ENCODE data around the gene PTK6. TPM values are rescaled to one million over a fixed set of nuclear protein-coding genes. Genes with fewer than 3 reads are reported as not detected.
A peak's percentile ranks its signal among the peaks of the same experiment; 100 is the strongest.

Gene PTK6
- total RNA-seq, 2 donors from 2014 or later, result 0.56 TPM; not detected in 1

GRCh38 chr20:63520504-63520933 is 16.7 kb downstream of the PTK6 start, which contains the start of gene PPDPF:
TSS of gene PPDPF (plus strand) at chr20:63520765. CDS start at chr20:63521309, 544 bp downstream.
- peaks cover 12 to 29% of the 10 kb centered on the region in 2 donors for H3K4me1 ChIP-seq (ENCODE audit: control insufficient read depth in 1 of 2, low read depth in 2 of 2)
- no peak for TF ChIP-seq CTCF (IDR thresholded peaks at IDR 0.05)
- H3K27ac ChIP-seq, result peak within 1 kb of the TSS; percentile 78 to 79
- peaks cover 7% of the 10 kb centered on the region for H3K36me3 ChIP-seq
- no peaks in the 10 kb centered on the region for H3K9me3 ChIP-seq
- H3K27me3 ChIP-seq (replicated peaks; ENCODE audit: insufficient read depth), result no peaks in the 10 kb centered on the region
- peak within 1 kb of the TSS; percentile 96 for H3K4me3 ChIP-seq
- DNase-seq (ENCODE audit: low spot score) (no peak), ATAC-seq (ENCODE audit: insufficient number of reproducible peaks, low FRiP score, low read depth) (peak; percentile 89)

DNA sequence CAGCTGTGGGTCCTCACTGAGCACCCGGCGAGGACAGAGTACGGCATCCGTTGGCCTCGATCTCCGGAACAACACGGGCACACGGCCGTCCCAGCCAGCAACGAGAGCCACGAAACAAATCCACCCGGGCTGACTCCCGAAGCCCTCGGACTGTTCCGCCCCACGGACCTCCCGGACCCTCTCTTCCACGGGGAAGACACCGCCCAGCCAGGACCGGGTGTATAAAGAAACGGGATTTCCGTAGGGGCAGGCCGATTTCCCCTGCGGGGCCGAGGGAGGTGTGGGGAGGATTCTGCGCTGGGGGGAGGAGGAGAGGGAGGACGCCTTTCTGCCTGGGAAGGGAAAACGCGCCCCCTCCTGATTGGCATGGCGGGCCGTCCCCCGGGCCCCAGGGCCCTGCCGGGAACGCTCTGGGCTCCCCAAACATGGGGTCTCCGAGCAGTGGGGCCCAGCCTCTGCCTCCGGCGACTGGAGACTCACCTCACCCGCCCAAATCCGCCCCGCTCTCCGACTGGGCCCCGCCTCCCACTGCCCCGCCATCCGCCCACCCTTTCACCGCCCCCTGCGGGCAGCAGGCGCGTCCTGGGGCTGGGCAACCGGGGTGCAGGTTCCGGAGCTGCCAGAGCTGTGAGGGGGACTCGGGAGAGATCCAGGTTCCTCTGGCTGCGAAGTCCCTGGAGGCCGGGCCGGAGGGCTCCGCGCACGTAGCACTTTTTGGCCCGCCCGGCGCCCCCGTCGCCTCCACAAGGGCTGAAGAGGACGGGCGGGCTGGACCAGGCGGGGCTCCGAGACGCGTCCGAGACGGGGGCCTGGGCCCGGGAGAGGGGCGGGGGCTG is 17.3 kb downstream of the PTK6 start:
- H3K27me3 ChIP-seq (replicated peaks; ENCODE audit: insufficient read depth), result no peaks in the 10 kb centered on the region
- TF ChIP-seq CTCF (IDR thresholded peaks at IDR 0.05), result peak; percentile 35
- H3K4me3 ChIP-seq, result peak overlapping the region; percentile 96
- H3K9me3 ChIP-seq, result no peaks in the 10 kb centered on the region
- peaks cover 7% of the 10 kb centered on the region for H3K36me3 ChIP-seq
- ATAC-seq (ENCODE audit: insufficient number of reproducible peaks, low FRiP score, low read depth), result peak; percentile 2
- peak overlapping the region; percentile 78 to 79 for H3K27ac ChIP-seq
- no peak for DNase-seq (ENCODE audit: low spot score)
- H3K4me1 ChIP-seq (ENCODE audit: control insufficient read depth in 1 of 2, low read depth in 2 of 2), result peaks cover 12 to 29% of the 10 kb centered on the region in 2 donors

DNA sequence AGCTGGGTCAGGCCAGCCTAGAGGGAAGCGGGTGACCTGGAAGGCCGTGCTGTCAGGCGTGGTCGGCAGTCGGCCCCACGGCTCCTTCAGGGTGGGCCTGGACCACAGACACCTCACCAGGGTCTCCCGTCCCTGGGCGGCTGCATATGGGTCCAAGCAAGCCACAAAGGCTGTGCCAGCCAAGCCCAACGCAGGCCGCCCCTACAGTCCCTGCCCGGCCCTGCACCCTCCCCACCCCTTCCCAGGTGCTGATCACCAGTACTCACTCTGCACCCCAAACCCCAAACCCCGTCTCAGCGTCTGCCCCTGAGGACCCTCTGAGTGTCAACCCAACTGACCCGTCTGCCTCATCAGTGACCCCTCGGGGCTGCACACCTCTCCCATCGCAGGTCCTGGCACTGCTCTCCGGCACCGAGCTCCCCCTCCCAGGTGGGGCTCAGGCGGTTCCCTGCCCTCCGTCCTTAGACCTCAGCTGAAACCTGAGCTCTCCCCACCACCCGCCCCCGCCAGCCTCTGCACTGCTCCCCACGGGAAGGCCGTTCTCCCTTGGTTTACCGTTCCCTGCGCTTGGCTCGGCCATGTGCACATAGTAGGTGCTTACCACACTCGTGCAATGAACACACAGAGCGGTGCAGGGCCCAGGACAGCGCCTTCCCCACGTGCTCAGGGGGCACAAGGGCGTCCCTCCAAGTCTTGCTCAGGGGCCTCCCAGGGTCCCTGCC is 18.1 kb downstream of the PTK6 start:
- ATAC-seq (ENCODE audit: insufficient number of reproducible peaks, low FRiP score, low read depth) (no peak), DNase-seq (ENCODE audit: low spot score) (no peak)
- Histone ChIP-seq H3K4me3 (peak overlapping the region; percentile 96), H3K36me3 (peaks cover 7% of the 10 kb centered on the region), H3K27me3 (replicated peaks; ENCODE audit: insufficient read depth) (no peaks in the 10 kb centered on the region), H3K27ac (no peak overlapping the region), H3K9me3 (no peaks in the 10 kb centered on the region), H3K4me1 (ENCODE audit: control insufficient read depth in 1 of 2, low read depth in 2 of 2) (peaks cover 12 to 29% of the 10 kb centered on the region in 2 donors)
- TF ChIP-seq CTCF (IDR thresholded peaks at IDR 0.05), result no peak

- Histone ChIP-seq H3K27ac (no peak overlapping the region), H3K4me1 (ENCODE audit: control insufficient read depth in 1 of 2, low read depth in 2 of 2) (peaks cover 12 to 29% of the 10 kb centered on the region in 2 donors), H3K27me3 (replicated peaks; ENCODE audit: insufficient read depth) (no peaks in the 10 kb centered on the region), H3K36me3 (peaks cover 5% of the 10 kb centered on the region), H3K9me3 (no peaks in the 10 kb centered on the region), H3K4me3 (no peak overlapping the region)
- ATAC-seq (ENCODE audit: insufficient number of reproducible peaks, low FRiP score, low read depth), result no peak
- no peak for TF ChIP-seq CTCF (IDR thresholded peaks at IDR 0.05)
- DNase-seq (ENCODE audit: low spot score), result no peak
Observed at GRCh38 chr20:63518351-63518861, 18.8 kb downstream of the PTK6 start.
